Right cardiac atrium (tissue), 5 donors: ENCODE data around the gene PPFIA1. TPM values are rescaled to one million over a fixed set of nuclear protein-coding genes. Genes with fewer than 3 reads are reported as not detected.

ENCODE experiments used
- ATAC-seq, 2 donors: fragments of 200-7000 bp; cut with Tn5 transposase; one replicate each; pipeline versions ENCODE4 v1.8.0 to v1.9.1; 2020; ENCODE audit warnings: moderate library complexity in 2 of 2, mild to moderate bottlenecking in 1 of 2
- DNase-seq, 3 donors: peaks; one replicate each; pipeline ENCODE4 v3.0.0-alpha.2; 2020
- H3K27ac ChIP-seq: one replicate; pipeline ENCODE4 v1.5.1; 2013; ENCODE audit warnings: mild to moderate bottlenecking, low read length, control low read depth, moderate library complexity
- H3K27me3 ChIP-seq: one replicate; pipeline ENCODE4 v1.6.1; 2013; ENCODE audit not compliant: control insufficient read depth, insufficient read depth
- H3K4me1 ChIP-seq: one replicate; pipeline ENCODE4 v1.6.1; 2013; ENCODE audit warnings: low read length; ENCODE audit not compliant: control insufficient read depth, insufficient read depth
- H3K4me3 ChIP-seq: one replicate; pipeline ENCODE4 v1.5.1; 2013; ENCODE audit warnings: low read length, control low read depth
- H3K9me3 ChIP-seq: one replicate; pipeline ENCODE4 v1.6.1; 2013; ENCODE audit warnings: low read length; ENCODE audit not compliant: control insufficient read depth
- WGBS: extraction: QIAGEN DNeasy Blood & Tissue Kit; methylation state at CpG from one replicate; pipeline ENCODE4 v1.1.7; 2013; 5-methylcytosine and 5-hydroxymethylcytosine counted together
- intact Hi-C, 4 donors: fragments of 100-400 bp; cut with DNase I; formaldehyde crosslinking; loops; one replicate each; pipeline versions ENCODE4 v1.11.0 to v1.14.0; 2022 to 2023
- polyA plus RNA-seq: library from polyadenylated mRNA; stranded (reverse); fragments of 200-250 nt; gene quantifications from one replicate; pipeline ENCODE4 v1.2.3, GENCODE V29; 2013
- total RNA-seq, 4 donors: library from RNA; stranded (reverse); fragmentation: NEBNext Ultra II Directional; extraction: Animal tissue kit (Norgen Biotek cat#: 25700); gene quantifications; one replicate each; pipeline ENCODE4 v1.2.1, GENCODE V29; 2021
- donor health status: healthy with polysubstance abuse.
- donor health status: DM: no; HTN: yes; CAD: no.
- donor health status: DM: no; HTN: no; CAD: no.
- donor health status: DM: no; HTN: yes; CAD: no; lungs with severe emphysema.
- donor health status: DM: yes; HTN: yes; CAD: no.

Gene PPFIA1
- total and polyA plus RNA-seq, 5 donors: 16.2 to 44.9 (median 37.7) TPM

DNA sequence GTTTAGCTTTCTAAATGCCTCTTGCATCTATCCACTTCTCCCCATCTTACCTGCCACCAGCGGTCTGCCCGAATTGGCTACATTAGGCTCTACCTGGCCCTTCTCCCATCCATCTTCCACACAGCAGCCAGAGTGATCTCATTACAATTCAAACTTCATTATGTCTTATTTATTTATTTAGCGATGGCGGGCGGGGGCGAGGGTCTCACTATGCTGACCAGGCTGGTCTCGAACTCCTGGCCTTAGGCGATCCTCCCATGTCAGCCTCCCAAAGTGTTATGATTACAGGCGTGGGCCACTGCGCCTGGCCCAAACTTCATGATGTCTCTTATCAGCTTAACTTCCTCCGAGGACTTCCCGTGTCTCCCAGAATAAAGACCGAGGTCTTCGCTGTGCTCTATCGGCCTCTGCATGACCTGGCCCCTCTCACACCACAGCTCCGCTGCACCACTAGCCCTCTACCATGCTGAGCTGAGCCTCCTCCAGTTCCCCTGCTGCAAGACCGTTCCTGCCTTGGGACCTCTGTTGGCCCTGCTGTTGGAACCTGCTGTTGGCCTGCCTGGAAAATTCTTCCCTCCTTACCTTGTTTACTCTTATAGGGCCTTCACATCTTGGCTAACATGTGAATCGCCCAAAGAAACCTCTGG lies 127.0 kb downstream of the PPFIA1 start:
- DNase-seq: no peak
- no peak overlapping the region for H3K27ac ChIP-seq
- peaks cover 3% of the 10 kb centered on the region for H3K4me1 ChIP-seq
- intact Hi-C loops: no loop called here
- WGBS: 43% methylated on average over 18 of the region's 18 CpGs
- no peaks in the 10 kb centered on the region for H3K27me3 ChIP-seq
- H3K9me3 ChIP-seq: no peaks in the 10 kb centered on the region
- peak overlapping the region; percentile 99 for H3K4me3 ChIP-seq
- peak; percentile 12 to 32 for ATAC-seq

DNA sequence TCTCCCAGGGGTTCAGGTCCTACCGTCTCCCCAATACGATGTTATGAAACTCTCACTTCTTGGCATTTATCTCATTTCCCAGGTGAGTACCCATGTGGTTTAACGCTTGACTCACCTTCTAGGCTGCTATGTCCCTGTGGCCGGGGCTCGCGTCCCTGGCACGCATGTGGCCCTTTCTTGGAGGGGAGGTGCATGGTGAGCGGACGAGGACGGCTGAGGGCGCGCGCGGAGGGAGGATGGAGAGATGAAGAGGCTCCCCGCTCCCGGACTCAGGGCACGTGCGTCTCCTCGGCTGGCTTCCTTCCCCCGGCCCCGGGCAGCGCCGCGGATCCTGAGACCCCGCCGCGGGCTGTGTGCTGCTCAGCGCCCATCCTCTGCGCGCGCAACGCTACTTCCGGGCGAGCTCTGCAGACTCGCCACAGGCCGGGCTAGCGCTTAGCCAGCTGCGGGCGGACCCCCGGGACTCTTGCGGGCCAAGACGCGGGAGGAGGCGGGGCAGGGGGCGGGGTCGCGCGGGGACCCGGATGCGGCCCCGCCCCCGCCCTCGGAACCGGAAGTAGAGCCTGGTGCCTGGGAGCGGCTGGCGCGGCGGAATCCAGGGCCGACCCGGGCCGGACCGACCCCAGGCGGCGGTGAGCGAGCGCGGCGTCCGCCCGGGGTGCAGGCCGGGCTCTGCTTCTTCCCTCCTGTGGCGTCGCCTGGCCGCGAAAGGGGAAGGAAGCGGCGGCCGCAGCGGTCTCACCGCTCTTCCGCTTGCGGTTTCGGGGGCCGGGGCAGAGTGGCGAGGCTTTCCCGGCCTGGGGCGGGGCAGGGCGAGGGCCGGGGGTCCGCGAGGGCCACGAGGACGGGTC lies 127.7 kb downstream of the PPFIA1 start, which contains the start of gene CTTN:
Gene CTTN (plus strand): TSS at position 547 of the 851 bp plus-strand sequence. CDS start 8,769 bp downstream, outside the sequence.
- Histone ChIP-seq H3K4me1 (peaks cover 3% of the 10 kb centered on the region), H3K9me3 (no peaks in the 10 kb centered on the region), H3K4me3 (peak within 1 kb of the TSS; percentile 99), H3K27me3 (no peaks in the 10 kb centered on the region), H3K27ac (peak within 1 kb of the TSS; percentile 63)
- peak; percentile 90 to 95 (median 95) for DNase-seq
- intact Hi-C loops: no loop called here
- peak; percentile 90 to 95 for ATAC-seq
- WGBS: under 1% methylated on average over 92 of the region's 93 CpGs

DNA sequence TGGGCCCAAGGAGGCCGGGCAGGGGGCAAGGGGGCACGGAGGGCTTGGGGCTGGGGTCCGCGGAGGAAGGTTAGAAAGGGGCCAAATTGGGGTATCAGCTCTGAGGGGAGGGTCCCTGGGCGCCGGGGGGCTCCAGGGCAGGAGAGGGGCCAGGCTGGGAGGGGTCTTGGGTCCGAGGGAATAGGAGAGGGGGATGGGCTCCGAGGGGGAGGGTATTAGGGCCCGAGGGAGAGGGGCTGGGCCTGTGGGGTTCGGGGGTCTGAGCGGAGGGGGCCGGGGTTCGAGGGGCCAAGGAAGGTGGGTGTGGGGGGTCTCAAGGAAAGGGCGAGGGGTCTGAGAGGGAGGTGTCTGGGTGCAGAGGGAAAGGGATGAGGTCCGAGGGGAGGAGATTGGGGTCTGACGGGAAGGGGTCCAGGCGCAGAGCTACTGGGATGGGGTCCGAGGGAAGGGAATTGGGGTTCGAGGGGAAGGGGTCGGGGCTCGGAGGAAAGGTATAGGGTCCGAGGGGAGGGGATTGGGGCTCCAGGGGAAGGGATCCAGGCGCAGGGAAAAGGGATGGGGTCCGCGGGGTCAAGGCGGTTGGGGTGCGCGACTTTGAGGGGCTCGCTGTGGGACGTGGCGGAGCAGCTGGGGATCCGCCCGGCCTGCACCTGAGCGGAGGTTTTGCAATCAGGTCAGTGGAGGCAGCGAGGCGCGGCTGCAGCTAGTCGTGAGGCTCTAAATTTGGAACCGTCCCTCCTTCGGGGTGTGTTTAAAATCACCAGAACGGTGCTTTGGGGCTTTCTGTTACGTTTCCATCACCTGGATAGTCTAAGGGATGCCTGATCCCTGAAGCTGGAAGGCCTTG lies 128.6 kb downstream of the PPFIA1 start:
- peak overlapping the region; percentile 63 for H3K27ac ChIP-seq
- no peaks in the 10 kb centered on the region for H3K9me3 ChIP-seq
- 2% methylated on average over 42 of the region's 42 CpGs for WGBS
- intact Hi-C loops: no loop called here
- H3K27me3 ChIP-seq: no peaks in the 10 kb centered on the region
- H3K4me3 ChIP-seq: peak overlapping the region; percentile 99
- ATAC-seq (peak; percentile 1 to 25), DNase-seq (peak in 2 of 3 donors; percentile 35 to 69)
- H3K4me1 ChIP-seq: peaks cover 3% of the 10 kb centered on the region

DNA sequence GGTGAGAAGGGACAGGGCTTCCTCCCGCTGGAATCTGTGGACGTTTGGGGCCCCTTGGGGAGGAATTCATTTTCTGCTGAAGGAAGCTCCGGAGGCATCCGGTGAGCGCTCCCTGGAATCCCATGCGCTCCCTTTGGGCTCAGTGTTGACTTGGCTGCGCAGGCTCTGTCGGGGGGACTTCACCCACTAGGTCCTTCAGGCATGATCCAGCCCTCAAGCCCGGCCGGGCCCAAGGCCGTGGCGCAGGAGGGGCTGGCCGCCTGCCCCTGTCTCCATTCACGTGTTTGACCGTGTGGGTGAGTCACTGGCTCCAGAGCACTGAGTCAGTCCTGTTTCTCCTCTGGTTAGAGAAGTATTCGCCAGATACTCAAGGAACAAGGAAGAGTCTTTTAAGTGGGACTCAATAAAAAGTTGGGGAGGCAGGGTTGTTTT lies 129.2 kb downstream of the PPFIA1 start:
- no peaks in the 10 kb centered on the region for H3K27me3 ChIP-seq
- no peaks in the 10 kb centered on the region for H3K9me3 ChIP-seq
- intact Hi-C loops: no loop called here
- peak overlapping the region; percentile 63 for H3K27ac ChIP-seq
- ATAC-seq: peak; percentile 69 to 86
- H3K4me1 ChIP-seq: peaks cover 3% of the 10 kb centered on the region
- WGBS: 12% methylated on average over 16 of the region's 16 CpGs
- H3K4me3 ChIP-seq: peak overlapping the region; percentile 99
- peak; percentile 90 to 92 (median 91) for DNase-seq

DNA sequence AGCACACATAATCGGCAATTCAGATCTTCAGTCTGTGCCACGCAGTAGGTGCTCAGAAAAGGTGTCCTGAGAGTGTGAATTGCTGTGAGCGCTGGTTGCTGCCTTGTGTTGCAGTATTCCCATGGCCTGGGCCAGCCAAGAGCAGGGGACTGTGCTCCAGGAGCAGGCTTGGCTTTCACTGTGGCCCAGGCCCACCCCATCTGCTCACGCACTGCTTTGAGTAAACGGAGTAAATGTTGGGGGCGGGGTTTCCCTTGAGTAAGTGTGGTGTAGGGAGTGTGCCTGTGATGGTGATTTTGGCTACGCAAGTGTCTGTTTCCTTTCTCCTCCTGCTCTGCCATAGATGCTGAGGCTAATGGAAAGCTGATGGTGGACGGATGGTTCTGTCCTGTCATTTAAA lies 130.2 kb downstream of the PPFIA1 start:
- WGBS: 85% methylated on average over 8 of the region's 8 CpGs
- Histone ChIP-seq H3K9me3 (no peaks in the 10 kb centered on the region), H3K27me3 (no peaks in the 10 kb centered on the region), H3K27ac (no peak overlapping the region), H3K4me1 (peaks cover 3% of the 10 kb centered on the region), H3K4me3 (no peak overlapping the region)
- ATAC-seq: no peak
- DNase-seq: no peak
- intact Hi-C loops: no loop called here

DNA sequence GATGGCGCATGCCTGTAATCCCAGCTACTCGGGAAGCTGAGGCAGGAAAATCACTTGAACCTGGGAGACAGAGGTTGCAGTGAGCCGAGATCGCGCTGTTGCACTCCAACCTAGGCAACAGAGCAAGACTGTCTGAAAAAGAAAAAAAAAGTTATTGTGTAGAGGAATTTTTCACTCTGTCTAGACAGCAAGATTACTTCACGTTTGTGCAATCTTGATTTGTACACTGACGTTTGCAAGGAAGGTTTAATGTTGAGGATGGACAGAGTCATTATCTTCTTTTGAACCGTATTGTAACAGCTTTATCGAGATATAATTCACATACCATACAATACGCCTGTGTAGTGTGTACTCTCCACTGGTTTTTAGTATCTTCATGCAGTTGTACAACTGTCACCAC lies 131.5 kb downstream of the PPFIA1 start:
- Histone ChIP-seq H3K4me3 (no peak overlapping the region), H3K4me1 (peaks cover 5% of the 10 kb centered on the region), H3K27me3 (no peaks in the 10 kb centered on the region), H3K27ac (no peak overlapping the region), H3K9me3 (no peaks in the 10 kb centered on the region)
- intact Hi-C loops: no loop called here
- ATAC-seq: no peak
- no peak for DNase-seq
- 79% methylated on average over 10 of the region's 10 CpGs for WGBS

DNA sequence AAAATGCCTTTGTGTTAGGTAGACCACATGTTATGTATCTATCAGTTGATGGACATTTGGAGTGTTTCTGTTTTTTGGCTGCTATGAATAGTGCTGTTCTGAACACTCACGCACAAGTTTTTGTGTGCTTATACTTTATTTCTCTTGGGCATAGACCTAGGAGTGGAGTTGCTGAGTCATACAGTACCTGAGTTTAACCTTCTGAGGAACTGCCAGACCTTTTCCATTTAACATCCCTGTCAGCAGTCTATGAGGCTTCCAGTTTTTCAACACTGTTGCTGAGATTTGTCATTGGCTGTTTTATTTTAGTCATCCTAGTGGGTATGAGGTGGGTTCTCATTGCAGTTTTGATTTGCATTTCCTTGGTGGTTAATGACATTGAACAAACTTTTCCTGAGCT lies 132.2 kb downstream of the PPFIA1 start:
- intact Hi-C loops: no loop called here
- Histone ChIP-seq H3K4me1 (peaks cover 5% of the 10 kb centered on the region), H3K4me3 (no peak overlapping the region), H3K27ac (no peak overlapping the region), H3K27me3 (no peaks in the 10 kb centered on the region), H3K9me3 (no peaks in the 10 kb centered on the region)
- no peak for ATAC-seq
- DNase-seq: no peak
- 56% methylated on average over 1 of the region's 1 CpG for WGBS

DNA sequence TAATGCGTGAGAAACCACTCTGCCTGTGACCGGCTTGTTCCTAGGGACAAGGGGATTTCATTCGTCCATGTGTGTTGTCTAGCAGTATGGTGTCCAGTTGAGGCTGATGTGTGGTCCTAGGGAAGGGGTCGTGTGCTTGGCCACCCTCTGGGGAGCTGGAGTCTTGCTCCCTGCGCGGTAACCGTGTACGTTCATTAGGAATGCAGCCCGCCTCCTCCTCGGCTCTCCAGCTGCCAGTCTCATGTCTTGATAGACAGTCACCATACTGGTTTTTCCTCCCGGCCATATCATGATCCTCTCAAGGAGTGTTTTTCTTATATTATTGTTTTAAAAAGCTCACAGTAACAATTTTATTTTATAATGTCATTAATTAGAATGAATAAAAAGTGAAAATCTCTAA lies 133.8 kb downstream of the PPFIA1 start:
- Histone ChIP-seq H3K27me3 (no peaks in the 10 kb centered on the region), H3K27ac (no peak overlapping the region), H3K9me3 (no peaks in the 10 kb centered on the region), H3K4me1 (peaks cover 5% of the 10 kb centered on the region), H3K4me3 (no peak overlapping the region)
- WGBS: 86% methylated on average over 11 of the region's 11 CpGs
- ATAC-seq (no peak), DNase-seq (no peak)
- intact Hi-C loops: no loop called here

DNA sequence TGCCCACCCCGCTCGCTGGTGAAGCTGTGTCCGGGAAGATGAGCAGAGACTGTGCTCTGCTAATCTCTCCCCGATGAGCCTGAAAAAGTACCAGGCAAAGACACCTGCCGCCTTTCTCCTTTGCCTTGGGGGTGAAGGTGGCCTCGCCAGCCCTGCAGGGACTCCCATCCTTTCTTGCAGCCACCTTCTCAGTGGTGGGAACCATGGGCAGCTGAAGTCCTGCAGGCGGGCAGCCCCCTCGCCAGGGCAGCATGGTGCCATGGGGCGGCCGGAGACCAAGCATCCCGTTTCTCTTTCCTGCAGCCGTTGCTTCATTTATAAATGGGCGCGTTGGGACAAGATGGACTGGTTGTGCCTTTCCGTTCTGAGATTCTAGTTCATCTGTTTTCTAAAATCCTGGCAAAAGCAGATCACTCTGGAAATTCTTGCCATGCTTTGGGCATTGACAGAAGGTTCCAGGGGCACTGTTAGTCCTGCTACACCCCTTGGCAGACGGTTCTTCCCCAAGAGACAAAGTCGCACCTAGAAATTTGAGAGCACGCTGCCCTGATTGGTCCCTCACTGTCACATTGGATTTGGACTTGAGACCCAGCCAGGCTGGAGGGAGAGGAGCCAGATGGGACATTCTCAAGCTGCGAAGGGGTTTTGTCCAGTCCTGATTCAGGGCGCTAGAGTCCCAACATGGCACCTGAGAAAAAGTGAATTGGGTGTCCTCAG lies 135.3 kb downstream of the PPFIA1 start:
- ATAC-seq (no peak), DNase-seq (no peak)
- intact Hi-C loops: no loop called here
- Histone ChIP-seq H3K9me3 (no peaks in the 10 kb centered on the region), H3K4me3 (no peak overlapping the region), H3K27me3 (no peaks in the 10 kb centered on the region), H3K27ac (no peak overlapping the region), H3K4me1 (peaks cover 2% of the 10 kb centered on the region)
- 79% methylated on average over 20 of the region's 20 CpGs for WGBS

DNA sequence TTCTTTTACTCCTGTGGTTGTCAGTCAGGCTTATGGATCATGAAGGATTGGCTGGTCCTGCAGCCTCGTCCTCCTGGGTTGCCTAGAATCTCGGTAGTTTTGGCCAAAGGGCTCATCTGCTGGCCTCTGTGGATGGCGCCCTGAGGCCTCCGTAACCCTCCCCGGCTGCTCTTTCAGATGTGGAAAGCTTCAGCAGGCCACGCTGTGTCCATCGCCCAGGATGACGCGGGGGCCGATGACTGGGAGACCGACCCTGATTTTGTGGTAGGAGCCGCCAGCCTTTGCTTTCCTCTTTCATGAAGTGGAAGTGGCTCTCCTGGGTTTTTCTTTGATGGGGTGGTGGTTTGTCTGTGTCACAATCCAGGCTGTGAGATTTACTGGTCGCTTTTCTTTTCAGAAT lies 136.6 kb downstream of the PPFIA1 start:
- H3K27ac ChIP-seq: no peak overlapping the region
- 87% methylated on average over 13 of the region's 13 CpGs for WGBS
- intact Hi-C loops: no loop called here

More for the DNA sequence above, 136.6 kb downstream of the PPFIA1 start:
- Histone ChIP-seq H3K4me1 (peaks cover 2% of the 10 kb centered on the region), H3K9me3 (no peaks in the 10 kb centered on the region), H3K27me3 (no peaks in the 10 kb centered on the region), H3K4me3 (no peak overlapping the region)
- ATAC-seq: no peak
- DNase-seq: no peak
